OCI-LY7 (cell line): Measurements from ENCODE around the gene EMC8.

Experiments used
- CTCF ChIP-seq: fragments of 200-600 bp; sonication (generic); conservative IDR thresholded peaks from 2 replicates; pipeline ENCODE4 v1.5.1; 2014; ENCODE audit warnings: mild to moderate bottlenecking, antibody characterized with exemption, low read length, moderate library complexity, mixed read lengths
- EZH2phosphoT487 ChIP-seq: fragments of 200-600 bp; sonication (generic); IDR thresholded peaks from 2 replicates; pipeline ENCODE4 v1.6.1; 2018; ENCODE audit warnings: low read depth, borderline replicate concordance, mild to moderate bottlenecking, mixed run types, antibody characterized with exemption, low read length, moderate library complexity, mixed read lengths

DNA sequence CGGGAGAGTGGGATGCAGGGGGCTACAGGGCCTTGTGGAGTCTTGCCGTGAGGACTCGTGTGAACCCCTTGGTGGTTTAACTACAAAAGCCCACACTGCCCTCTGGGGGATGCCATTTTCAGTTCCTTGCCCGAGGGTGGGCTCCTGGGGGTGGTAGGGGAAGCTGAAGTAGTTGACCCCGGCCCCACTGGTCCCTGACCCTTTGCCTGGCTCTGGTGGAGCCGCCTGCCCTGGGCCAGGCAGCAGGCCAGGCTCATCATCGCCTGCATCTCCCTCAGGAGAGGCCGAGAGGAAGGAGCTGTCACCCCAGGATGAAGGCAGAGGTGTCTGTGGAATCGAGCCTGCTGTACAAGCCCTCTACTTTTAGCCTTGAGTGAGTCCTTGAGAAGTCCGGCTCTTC lies 10.3 kb upstream of the EMC8 start:
- peak; percentile 35 for TF ChIP-seq CTCF
- no peak for TF ChIP-seq EZH2phosphoT487
